Trophoblast cell (in vitro differentiated cells and primary cell): ENCODE data around the gene HELQ.
A peak's percentile ranks its signal among the peaks of the same experiment; 100 is the strongest.

Source experiments
- DNase-seq, 2 donors: peaks; one replicate each; pipeline ENCODE4 v3.0.0-alpha.2; 2016
- H2AFZ ChIP-seq: 2 replicates; pipeline ENCODE4 v1.6.1; 2013; ENCODE audit warnings: low read length, moderate library complexity, mild to moderate bottlenecking; ENCODE audit not compliant: insufficient read depth, poor library complexity
- H2AK5ac ChIP-seq: 2 replicates; pipeline ENCODE4 v1.6.1; 2013; ENCODE audit warnings: mild to moderate bottlenecking, low read length
- H2BK120ac ChIP-seq: 2 replicates; pipeline ENCODE4 v1.6.1; 2013; ENCODE audit warnings: low read length, mild to moderate bottlenecking, moderate library complexity; ENCODE audit not compliant: insufficient read depth, poor library complexity
- H2BK12ac ChIP-seq: 2 replicates; pipeline ENCODE4 v1.6.1; 2013; ENCODE audit warnings: mild to moderate bottlenecking, low read length, moderate library complexity
- H2BK5ac ChIP-seq: 2 replicates; pipeline ENCODE4 v1.6.1; 2013; ENCODE audit warnings: low read length, low read depth, moderate library complexity, mild to moderate bottlenecking; ENCODE audit not compliant: poor library complexity
- H3K14ac ChIP-seq: 2 replicates; pipeline ENCODE4 v1.6.1; 2013; ENCODE audit warnings: mild to moderate bottlenecking, low read length
- H3K18ac ChIP-seq: 2 replicates; pipeline ENCODE4 v1.6.1; 2013; ENCODE audit warnings: mild to moderate bottlenecking, low read length
- H3K23ac ChIP-seq: 2 replicates; pipeline ENCODE4 v1.6.1; 2013; ENCODE audit warnings: low read length
- H3K27ac ChIP-seq: 2 replicates; pipeline ENCODE4 v1.5.1; 2013; ENCODE audit warnings: low read depth, mild to moderate bottlenecking, inconsistent platforms, low read length, moderate library complexity
- H3K27me3 ChIP-seq: 2 replicates; pipeline ENCODE4 v1.6.1; 2013; ENCODE audit warnings: inconsistent platforms, mild to moderate bottlenecking, low read length, moderate library complexity; ENCODE audit not compliant: insufficient read depth
- H3K36me3 ChIP-seq, 2 experiments: 1 replicate in 1 of 2; 2 replicates in 1 of 2; pipeline ENCODE4 v1.6.1; 2013; ENCODE audit warnings: low read length in 2 of 2, mild to moderate bottlenecking in 2 of 2, moderate library complexity in 1 of 2; ENCODE audit not compliant: insufficient read depth in 2 of 2, control insufficient read depth in 1 of 2
- H3K4ac ChIP-seq: 2 replicates; pipeline ENCODE4 v1.6.1; 2013; ENCODE audit warnings: low read depth, mild to moderate bottlenecking, low read length, moderate library complexity
- H3K4me1 ChIP-seq, 2 experiments: 1 replicate in 1 of 2; 2 replicates in 1 of 2; pipeline ENCODE4 v1.6.1; 2013; ENCODE audit warnings: low read length in 2 of 2, mild to moderate bottlenecking in 2 of 2, moderate library complexity in 1 of 2; ENCODE audit not compliant: insufficient read depth in 2 of 2, control insufficient read depth in 1 of 2
- H3K4me2 ChIP-seq: 2 replicates; pipeline ENCODE4 v1.6.1; 2013; ENCODE audit warnings: inconsistent platforms, mild to moderate bottlenecking, low read length, moderate library complexity
- H3K4me3 ChIP-seq: 2 replicates; pipeline ENCODE4 v1.5.1; 2013; ENCODE audit warnings: mild to moderate bottlenecking, low read depth, low read length, inconsistent platforms
- H3K79me1 ChIP-seq: one replicate; pipeline ENCODE4 v1.6.1; 2013; ENCODE audit warnings: low read length
- H3K79me2 ChIP-seq: 2 replicates; pipeline ENCODE4 v1.6.1; 2013; ENCODE audit warnings: low read length, mild to moderate bottlenecking; ENCODE audit not compliant: control insufficient read depth, insufficient read depth, poor library complexity
- H3K9ac ChIP-seq: 2 replicates; pipeline ENCODE4 v1.6.1; 2013; ENCODE audit warnings: mild to moderate bottlenecking, low read length
- H3K9me3 ChIP-seq: 2 replicates; pipeline ENCODE4 v1.6.1; 2013; ENCODE audit warnings: low read depth, mild to moderate bottlenecking, control low read depth, inconsistent platforms, low read length; ENCODE audit not compliant: insufficient read depth
- H4K12ac ChIP-seq: 2 replicates; pipeline ENCODE4 v1.6.1; 2013; ENCODE audit warnings: low read depth, mild to moderate bottlenecking, low read length, moderate library complexity
- H4K8ac ChIP-seq: 2 replicates; pipeline ENCODE4 v1.6.1; 2013; ENCODE audit warnings: low read depth, mild to moderate bottlenecking, low read length, moderate library complexity
- H4K91ac ChIP-seq: one replicate; pipeline ENCODE4 v1.6.1; 2013; ENCODE audit warnings: low read depth, mild to moderate bottlenecking, low read length, moderate library complexity
- WGBS: extraction: QIAGEN DNeasy Blood & Tissue Kit; methylation state at CpG from one replicate; pipeline ENCODE4 v1.1.7; 2013; ENCODE audit warnings: missing lambda C conversion rate; ENCODE audit not compliant: insufficient read length, insufficient coverage; ENCODE audit errors: extremely low coverage; 5-methylcytosine and 5-hydroxymethylcytosine counted together

Gene HELQ

DNA sequence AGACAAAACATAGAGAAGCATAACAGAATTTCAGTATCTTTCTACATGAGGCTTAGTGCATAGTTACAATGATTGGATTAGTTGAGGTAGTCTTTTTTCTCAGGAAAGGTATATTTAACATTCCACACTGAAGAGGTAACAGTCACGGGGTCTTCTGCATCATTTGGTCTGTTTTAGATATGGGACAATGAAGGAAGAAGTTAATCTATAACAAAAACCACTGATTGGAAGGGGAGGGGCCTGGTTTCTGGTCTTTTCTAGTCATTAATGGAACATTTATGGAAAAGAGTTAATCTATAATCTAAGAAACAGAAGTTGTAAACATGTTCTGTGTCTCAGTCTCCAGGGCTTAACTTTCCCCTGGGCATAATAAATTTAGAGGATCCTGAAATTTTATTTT lies 83.7 kb downstream of the HELQ start:
- H2BK5ac ChIP-seq: no peak overlapping the region
- H3K18ac ChIP-seq: no peak overlapping the region
- no peak overlapping the region for H3K23ac ChIP-seq
- no peak overlapping the region for H4K12ac ChIP-seq
- no peaks in the 10 kb centered on the region for H3K27me3 ChIP-seq
- no peak overlapping the region for H2AFZ ChIP-seq
- H3K4me3 ChIP-seq: no peak overlapping the region
- no peak overlapping the region for H2BK12ac ChIP-seq
- H3K4ac ChIP-seq: no peak overlapping the region
- H4K8ac ChIP-seq: no peak overlapping the region
- H3K79me1 ChIP-seq: no peaks in the 10 kb centered on the region
- no peak overlapping the region for H3K27ac ChIP-seq
- H3K9ac ChIP-seq: no peak overlapping the region
- no peak overlapping the region for H3K4me2 ChIP-seq
- DNase-seq: no peak
- H3K36me3 ChIP-seq: no peaks in the 10 kb centered on the region
- H3K9me3 ChIP-seq: peaks cover 3% of the 10 kb centered on the region
- no peaks in the 10 kb centered on the region for H3K79me2 ChIP-seq
- no peak overlapping the region for H2AK5ac ChIP-seq
- H4K91ac ChIP-seq: no peak overlapping the region
- no peaks in the 10 kb centered on the region for H3K4me1 ChIP-seq
- H2BK120ac ChIP-seq: no peak overlapping the region
- H3K14ac ChIP-seq: no peak overlapping the region
- no CpG with 5 or more reads among the region's 1 CpG for WGBS

DNA sequence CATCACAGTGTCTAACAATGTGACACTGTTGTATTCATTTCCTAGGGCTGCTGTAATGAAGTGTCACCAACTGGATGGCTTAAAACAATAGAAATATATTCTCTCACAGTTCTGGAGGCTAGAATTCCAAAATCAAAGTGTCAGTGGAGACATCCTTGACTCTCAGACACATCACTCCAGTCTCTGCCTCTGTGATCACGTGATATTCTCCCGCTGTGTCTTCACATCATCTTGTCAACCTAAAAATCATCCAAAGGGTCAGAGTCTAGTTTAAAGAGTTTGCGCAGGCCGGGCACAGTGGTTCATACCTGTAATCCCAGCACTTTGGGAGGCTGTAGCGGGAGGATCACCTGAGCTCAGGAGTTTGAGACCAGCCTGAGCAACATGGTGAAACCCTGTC lies 84.4 kb downstream of the HELQ start:
- H4K12ac ChIP-seq: no peak overlapping the region
- H2AK5ac ChIP-seq: no peak overlapping the region
- no peaks in the 10 kb centered on the region for H3K36me3 ChIP-seq
- H3K18ac ChIP-seq: no peak overlapping the region
- H3K9me3 ChIP-seq: peaks cover 3% of the 10 kb centered on the region
- no peak overlapping the region for H3K4ac ChIP-seq
- no peaks in the 10 kb centered on the region for H3K79me1 ChIP-seq
- no CpG with 5 or more reads among the region's 5 CpGs for WGBS
- no peak overlapping the region for H2BK12ac ChIP-seq
- H3K14ac ChIP-seq: no peak overlapping the region
- no peak overlapping the region for H2BK5ac ChIP-seq
- H2AFZ ChIP-seq: no peak overlapping the region
- no peak overlapping the region for H4K91ac ChIP-seq
- H3K23ac ChIP-seq: no peak overlapping the region
- no peak overlapping the region for H3K27ac ChIP-seq
- no peak overlapping the region for H3K9ac ChIP-seq
- H3K4me3 ChIP-seq: no peak overlapping the region
- H2BK120ac ChIP-seq: no peak overlapping the region
- no peak overlapping the region for H3K4me2 ChIP-seq
- H3K79me2 ChIP-seq: no peaks in the 10 kb centered on the region
- no peaks in the 10 kb centered on the region for H3K4me1 ChIP-seq
- no peaks in the 10 kb centered on the region for H3K27me3 ChIP-seq
- no peak for DNase-seq
- no peak overlapping the region for H4K8ac ChIP-seq

DNA sequence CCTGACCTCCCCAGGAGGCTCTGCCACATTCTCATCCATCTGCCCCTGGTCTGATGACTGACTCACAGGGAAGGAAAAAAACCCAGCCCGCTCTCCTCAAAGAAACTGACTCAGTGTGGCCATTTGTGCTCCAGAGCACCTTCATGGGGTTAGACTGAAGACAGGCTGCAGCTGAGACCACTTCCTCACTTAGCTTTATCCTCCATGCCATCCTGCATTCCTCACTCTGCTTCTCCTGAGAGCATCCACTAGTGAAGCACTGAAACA lies 85.0 kb downstream of the HELQ start:
- DNase-seq: no peak

DNA sequence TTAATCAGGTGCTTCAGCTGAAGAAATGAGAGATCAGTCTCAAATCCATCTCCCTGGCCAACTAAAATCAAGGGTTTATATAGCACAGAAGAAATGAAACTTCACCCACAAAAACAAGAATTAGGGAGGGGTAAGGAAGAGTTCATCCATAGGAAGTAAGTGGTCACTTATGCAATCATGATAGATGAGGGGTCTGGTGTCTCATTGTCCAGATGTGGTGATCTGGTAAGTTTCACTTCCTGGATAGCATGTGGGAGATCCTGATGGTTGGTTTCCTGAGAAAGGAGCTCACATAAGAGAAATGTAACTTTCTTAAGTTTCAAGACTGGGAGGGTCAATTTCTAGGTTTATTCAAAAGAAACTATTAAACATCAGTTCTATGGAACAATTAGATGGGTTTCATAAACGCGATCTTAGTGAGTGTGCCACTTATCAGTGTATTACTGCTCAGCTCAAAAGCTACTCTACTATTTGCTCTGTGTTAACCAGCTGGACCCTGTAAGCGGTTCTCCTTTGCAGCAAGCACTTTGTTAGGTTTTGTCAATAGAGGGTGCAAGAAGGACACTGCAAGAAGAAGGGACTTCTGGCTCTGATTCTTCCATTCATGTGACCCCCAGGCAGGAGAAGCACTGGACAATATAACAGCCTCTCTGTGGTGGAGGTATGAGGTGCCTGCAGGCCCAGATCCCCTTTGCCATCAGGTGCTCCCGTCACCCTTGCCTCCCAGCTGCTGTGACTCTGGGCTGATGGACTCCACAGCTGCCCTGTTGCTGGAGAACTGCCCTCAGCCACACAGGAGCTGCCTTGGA lies 85.6 kb downstream of the HELQ start:
- no peak overlapping the region for H2AFZ ChIP-seq
- no peak overlapping the region for H2BK5ac ChIP-seq
- H3K4me1 ChIP-seq: no peaks in the 10 kb centered on the region
- no peak overlapping the region for H4K12ac ChIP-seq
- WGBS: no CpG with 5 or more reads among the region's 4 CpGs
- H3K14ac ChIP-seq: no peak overlapping the region
- H2BK12ac ChIP-seq: no peak overlapping the region
- no peaks in the 10 kb centered on the region for H3K36me3 ChIP-seq
- H4K8ac ChIP-seq: no peak overlapping the region
- H3K27ac ChIP-seq: no peak overlapping the region
- no peak overlapping the region for H3K4me2 ChIP-seq
- H2BK120ac ChIP-seq: no peak overlapping the region
- no peak overlapping the region for H3K4me3 ChIP-seq
- H3K79me1 ChIP-seq: no peaks in the 10 kb centered on the region
- no peaks in the 10 kb centered on the region for H3K79me2 ChIP-seq
- H2AK5ac ChIP-seq: no peak overlapping the region
- peaks cover 3% of the 10 kb centered on the region for H3K9me3 ChIP-seq
- H3K9ac ChIP-seq: peak overlapping the region; percentile 14
- H3K18ac ChIP-seq: no peak overlapping the region
- H3K23ac ChIP-seq: no peak overlapping the region
- no peak overlapping the region for H4K91ac ChIP-seq
- no peak for DNase-seq
- no peak overlapping the region for H3K4ac ChIP-seq
- no peaks in the 10 kb centered on the region for H3K27me3 ChIP-seq

More for the DNA sequence above, 85.0 kb downstream of the HELQ start:
- no peaks in the 10 kb centered on the region for H3K27me3 ChIP-seq
- no peak overlapping the region for H3K18ac ChIP-seq
- H3K4me1 ChIP-seq: no peaks in the 10 kb centered on the region
- no peak overlapping the region for H3K23ac ChIP-seq
- H4K91ac ChIP-seq: no peak overlapping the region
- H4K8ac ChIP-seq: no peak overlapping the region
- H3K79me2 ChIP-seq: no peaks in the 10 kb centered on the region
- H3K14ac ChIP-seq: no peak overlapping the region
- no peak overlapping the region for H2BK120ac ChIP-seq
- H3K4me2 ChIP-seq: no peak overlapping the region
- H3K9me3 ChIP-seq: peaks cover 3% of the 10 kb centered on the region
- no peak overlapping the region for H3K4me3 ChIP-seq
- no peak overlapping the region for H2BK5ac ChIP-seq
- H3K79me1 ChIP-seq: no peaks in the 10 kb centered on the region
- no peak overlapping the region for H3K27ac ChIP-seq
- H3K36me3 ChIP-seq: no peaks in the 10 kb centered on the region
- H2AK5ac ChIP-seq: no peak overlapping the region
- no peak overlapping the region for H2AFZ ChIP-seq
- no peak overlapping the region for H2BK12ac ChIP-seq
- no peak overlapping the region for H3K4ac ChIP-seq
- no peak overlapping the region for H4K12ac ChIP-seq
- H3K9ac ChIP-seq: no peak overlapping the region
- WGBS: no CpG with 5 or more reads among the region's 1 CpG
